Right atrium auricular region (tissue), 2 donors: ENCODE results near the gene NOS1AP. TPM values are rescaled to one million over a fixed set of nuclear protein-coding genes. Genes with fewer than 3 reads are reported as not detected.

Source experiments
- DNase-seq: peaks from one replicate; pipeline ENCODE4 v3.0.0-alpha.2; 2019; ENCODE audit warnings: low spot score
- H3K27ac ChIP-seq, 2 donors: fragments of 200-600 bp; sonication (generic); 1 replicate in 1 of 2; 2 replicates in 1 of 2; pipeline ENCODE4 v1.5.1; 2016 to 2019
- H3K27me3 ChIP-seq, 2 donors: fragments of 200-600 bp; sonication (generic); one replicate each; pipeline versions ENCODE4 v1.5.1 to v1.6.0; 2017 to 2019
- H3K36me3 ChIP-seq: fragments of 200-600 bp; sonication (generic); one replicate; pipeline ENCODE4 v1.5.1; 2016
- H3K4me1 ChIP-seq, 2 donors: fragments of 200-600 bp; sonication (generic); one replicate each; pipeline versions ENCODE4 v1.5.1 to v1.6.0; 2017 to 2019
- H3K4me3 ChIP-seq, 2 donors: fragments of 200-600 bp; sonication (generic); 1 replicate in 1 of 2; 2 replicates in 1 of 2; pipeline ENCODE4 v1.5.1; 2017 to 2019; ENCODE audit warnings: mild to moderate bottlenecking in 1 of 2, moderate library complexity in 1 of 2
- H3K9me3 ChIP-seq, 2 donors: fragments of 200-600 bp; sonication (generic); one replicate each; pipeline ENCODE4 v1.5.1; 2019
- CTCF ChIP-seq, 2 donors: fragments of 200-600 bp; sonication (generic); IDR thresholded peaks; one replicate each; pipeline ENCODE4 v1.5.1; 2019; ENCODE audit warnings: antibody characterized with exemption in 2 of 2
- total RNA-seq, 2 donors: library from RNA; depleted of rRNA; stranded (reverse); fragments of >200 nt; gene quantifications; one replicate each; pipeline ENCODE4 v1.1.0, GENCODE V29; 2016

The NOS1AP gene
- total RNA-seq, 2 donors from 2014 or later, result 2.2 to 2.4 TPM

- Histone ChIP-seq H3K4me1 (no peaks in the 10 kb centered on the region), H3K9me3 (no peaks in the 10 kb centered on the region), H3K4me3 (no peak overlapping the region), H3K36me3 (no peaks in the 10 kb centered on the region), H3K27ac (no peak overlapping the region), H3K27me3 (no peaks in the 10 kb centered on the region)
- TF ChIP-seq CTCF (IDR thresholded peaks at IDR 0.05), result no peak
- peak; percentile 5 for DNase-seq
Observed at GRCh38 chr1:162386292-162387225, 317.1 kb downstream of the NOS1AP start.

GRCh38 chr1:162387226-162388082, 318.0 kb downstream of the NOS1AP start:
- H3K36me3 ChIP-seq, result no peaks in the 10 kb centered on the region
- H3K4me3 ChIP-seq, result no peak overlapping the region
- no peak for DNase-seq
- no peaks in the 10 kb centered on the region for H3K9me3 ChIP-seq
- no peak for TF ChIP-seq CTCF (IDR thresholded peaks at IDR 0.05)
- H3K27me3 ChIP-seq, result no peaks in the 10 kb centered on the region
- no peaks in the 10 kb centered on the region for H3K4me1 ChIP-seq
- no peak overlapping the region for H3K27ac ChIP-seq

- peak; percentile 32 for DNase-seq
- no peaks in the 10 kb centered on the region for H3K27me3 ChIP-seq
- H3K4me1 ChIP-seq, result no peaks in the 10 kb centered on the region
- H3K36me3 ChIP-seq, result no peaks in the 10 kb centered on the region
- no peak overlapping the region for H3K27ac ChIP-seq
- H3K9me3 ChIP-seq, result no peaks in the 10 kb centered on the region
- no peak overlapping the region for H3K4me3 ChIP-seq
- no peak for TF ChIP-seq CTCF (IDR thresholded peaks at IDR 0.05)
Observed at GRCh38 chr1:162388083-162388594, 318.6 kb downstream of the NOS1AP start.

GRCh38 chr1:162388615-162389014, 319.1 kb downstream of the NOS1AP start:
- no peaks in the 10 kb centered on the region for H3K36me3 ChIP-seq
- TF ChIP-seq CTCF (IDR thresholded peaks at IDR 0.05), result no peak
- DNase-seq, result peak; percentile 50
- H3K9me3 ChIP-seq, result no peaks in the 10 kb centered on the region
- H3K27me3 ChIP-seq, result no peaks in the 10 kb centered on the region
- H3K27ac ChIP-seq, result no peak overlapping the region
- no peaks in the 10 kb centered on the region for H3K4me1 ChIP-seq
- H3K4me3 ChIP-seq, result no peak overlapping the region

- no peaks in the 10 kb centered on the region for H3K9me3 ChIP-seq
- H3K27ac ChIP-seq, result no peak overlapping the region
- H3K36me3 ChIP-seq, result no peaks in the 10 kb centered on the region
- H3K4me3 ChIP-seq, result no peak overlapping the region
- TF ChIP-seq CTCF (IDR thresholded peaks at IDR 0.05), result no peak
- no peaks in the 10 kb centered on the region for H3K27me3 ChIP-seq
- DNase-seq, result peak; percentile 9
- no peaks in the 10 kb centered on the region for H3K4me1 ChIP-seq
Observed at GRCh38 chr1:162389021-162389818, 319.7 kb downstream of the NOS1AP start.
